ENCODE measurements around the gene R3HDM2.

Gene R3HDM2

DNA sequence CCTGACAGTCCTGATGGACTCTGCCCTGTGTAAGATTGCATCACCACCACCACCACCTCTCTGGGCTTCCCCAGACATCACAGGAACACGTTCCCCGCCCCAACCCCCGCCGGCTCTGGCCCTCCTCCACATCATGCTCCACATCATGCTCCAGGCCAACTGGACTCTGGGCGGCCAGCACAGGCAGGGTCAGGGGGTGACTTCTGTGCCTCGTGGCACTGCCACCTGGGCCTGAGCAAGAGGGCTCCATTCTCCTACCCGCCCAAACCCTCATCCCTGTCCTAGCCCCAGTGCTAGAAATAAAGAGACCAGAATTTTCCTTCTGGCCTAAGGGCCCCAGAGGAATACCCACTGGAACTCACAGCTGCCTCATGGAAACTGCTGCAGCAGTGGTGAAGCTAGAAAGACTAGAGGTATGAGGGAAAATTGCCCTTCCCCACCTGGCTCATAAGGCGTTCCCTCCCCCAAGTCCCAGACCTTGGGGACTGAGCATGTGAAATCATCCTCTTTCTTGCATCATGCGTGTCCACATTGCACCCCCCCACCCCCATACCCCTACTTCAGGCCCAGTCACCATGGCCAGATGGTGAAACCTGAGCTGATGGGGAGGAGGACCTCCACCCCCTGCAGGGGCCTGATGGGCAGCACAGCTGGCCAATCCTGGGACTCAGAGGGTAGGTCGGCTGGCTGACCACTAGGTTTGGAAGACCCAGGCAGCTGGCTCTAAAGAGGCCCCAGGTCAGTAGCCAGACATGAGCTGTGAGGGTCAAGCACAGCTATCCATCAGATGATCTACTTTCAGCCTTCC is 23.9 kb upstream of the R3HDM2 start, which contains the start of gene INHBE:
Gene INHBE, plus strand, starts transcription at position 742 of the 808 bp plus-strand sequence. CDS start 230 bp downstream, outside the sequence.
- TF ChIP-seq, protein P1, sequence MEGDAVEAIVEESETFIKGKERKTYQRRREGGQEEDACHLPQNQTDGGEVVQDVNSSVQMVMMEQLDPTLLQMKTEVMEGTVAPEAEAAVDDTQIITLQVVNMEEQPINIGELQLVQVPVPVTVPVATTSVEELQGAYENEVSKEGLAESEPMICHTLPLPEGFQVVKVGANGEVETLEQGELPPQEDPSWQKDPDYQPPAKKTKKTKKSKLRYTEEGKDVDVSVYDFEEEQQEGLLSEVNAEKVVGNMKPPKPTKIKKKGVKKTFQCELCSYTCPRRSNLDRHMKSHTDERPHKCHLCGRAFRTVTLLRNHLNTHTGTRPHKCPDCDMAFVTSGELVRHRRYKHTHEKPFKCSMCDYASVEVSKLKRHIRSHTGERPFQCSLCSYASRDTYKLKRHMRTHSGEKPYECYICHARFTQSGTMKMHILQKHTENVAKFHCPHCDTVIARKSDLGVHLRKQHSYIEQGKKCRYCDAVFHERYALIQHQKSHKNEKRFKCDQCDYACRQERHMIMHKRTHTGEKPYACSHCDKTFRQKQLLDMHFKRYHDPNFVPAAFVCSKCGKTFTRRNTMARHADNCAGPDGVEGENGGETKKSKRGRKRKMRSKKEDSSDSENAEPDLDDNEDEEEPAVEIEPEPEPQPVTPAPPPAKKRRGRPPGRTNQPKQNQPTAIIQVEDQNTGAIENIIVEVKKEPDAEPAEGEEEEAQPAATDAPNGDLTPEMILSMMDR (IDR thresholded peaks at IDR 0.05), result no peak

DNA sequence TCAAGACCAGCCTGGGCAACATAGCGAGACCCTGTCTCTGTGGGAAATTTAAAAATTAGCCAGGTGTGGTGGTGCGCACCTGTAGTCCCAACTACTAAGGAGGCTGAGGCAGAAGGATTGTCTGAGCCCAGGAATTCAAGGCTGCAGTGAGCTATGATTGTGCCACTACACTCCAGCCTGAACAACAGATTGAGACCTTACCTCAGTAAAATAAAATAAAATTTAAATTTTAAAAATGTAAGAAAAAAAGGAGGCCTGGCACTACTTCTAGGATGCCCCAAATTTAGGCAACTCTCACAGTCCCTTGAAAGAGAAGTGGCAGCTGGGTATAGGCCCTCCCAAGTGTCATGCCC is 23.3 kb upstream of the R3HDM2 start:
- TF ChIP-seq, protein P1 (IDR thresholded peaks at IDR 0.05), result no peak

DNA sequence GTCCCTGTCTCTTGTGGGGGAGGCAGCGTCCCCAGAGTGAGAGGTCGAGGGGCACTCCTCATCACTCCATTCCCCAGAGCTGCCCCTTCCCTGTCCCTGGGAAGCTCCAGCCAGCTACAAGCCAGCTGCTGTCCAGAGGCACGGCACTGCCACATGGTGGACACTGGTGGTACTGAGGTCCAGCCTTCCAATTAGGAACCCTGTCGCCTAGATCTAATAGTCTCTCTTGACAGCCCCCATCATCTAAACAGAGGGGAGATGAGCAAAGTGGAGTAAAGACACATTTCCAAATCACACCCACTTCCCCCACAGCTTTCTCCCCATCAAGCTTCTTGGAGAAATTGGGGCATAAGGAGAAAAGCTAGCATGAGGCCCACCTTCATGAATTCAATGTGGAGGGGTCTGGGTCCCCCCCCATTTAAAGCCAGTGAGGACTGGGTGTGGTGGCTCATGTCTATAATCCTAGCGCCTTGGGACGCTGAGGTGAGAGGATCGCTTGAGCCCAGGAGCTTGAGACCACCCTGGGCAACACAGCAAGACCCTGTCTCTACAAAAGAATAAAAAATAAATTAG is 22.2 kb upstream of the R3HDM2 start:
- TF ChIP-seq, protein P1 (IDR thresholded peaks at IDR 0.05), result peak; percentile 93

DNA sequence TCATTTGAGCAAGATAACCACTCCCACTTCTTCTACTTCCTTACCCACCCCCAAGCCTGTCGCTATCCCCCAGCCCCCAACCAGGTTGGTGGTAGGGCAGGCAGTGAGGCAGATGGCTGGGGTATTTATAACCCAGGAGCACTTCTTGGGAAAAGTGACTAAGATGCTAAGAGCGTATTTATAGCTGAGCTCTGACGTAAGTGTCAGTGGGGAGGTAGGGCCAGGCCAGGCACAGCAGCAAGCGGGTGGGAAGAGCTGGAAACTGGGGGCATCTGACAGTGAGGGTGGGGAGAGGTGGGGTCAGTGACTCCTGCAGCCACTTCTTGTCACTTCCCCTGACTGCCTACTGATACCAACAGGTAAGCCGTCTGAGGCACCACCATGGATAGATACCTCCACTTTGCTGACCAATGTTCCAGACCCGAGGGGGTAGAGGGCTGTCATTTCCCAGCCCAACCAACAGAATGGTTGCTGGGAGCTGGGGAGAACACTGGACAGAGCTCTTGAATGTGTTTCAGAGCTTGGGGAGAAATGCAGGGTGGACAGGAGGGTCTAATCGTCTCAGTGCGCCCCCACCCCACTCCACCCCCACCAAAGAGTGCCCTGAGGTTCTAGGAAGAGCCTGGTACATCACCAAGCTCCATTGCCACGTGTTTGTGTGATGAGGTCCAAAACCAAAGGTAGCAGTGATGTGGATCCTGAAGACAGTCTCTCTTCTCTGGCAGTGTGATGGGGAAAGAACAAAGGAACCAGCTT is 21.5 kb upstream of the R3HDM2 start:
- TF ChIP-seq, protein P1 (IDR thresholded peaks at IDR 0.05), result no peak

DNA sequence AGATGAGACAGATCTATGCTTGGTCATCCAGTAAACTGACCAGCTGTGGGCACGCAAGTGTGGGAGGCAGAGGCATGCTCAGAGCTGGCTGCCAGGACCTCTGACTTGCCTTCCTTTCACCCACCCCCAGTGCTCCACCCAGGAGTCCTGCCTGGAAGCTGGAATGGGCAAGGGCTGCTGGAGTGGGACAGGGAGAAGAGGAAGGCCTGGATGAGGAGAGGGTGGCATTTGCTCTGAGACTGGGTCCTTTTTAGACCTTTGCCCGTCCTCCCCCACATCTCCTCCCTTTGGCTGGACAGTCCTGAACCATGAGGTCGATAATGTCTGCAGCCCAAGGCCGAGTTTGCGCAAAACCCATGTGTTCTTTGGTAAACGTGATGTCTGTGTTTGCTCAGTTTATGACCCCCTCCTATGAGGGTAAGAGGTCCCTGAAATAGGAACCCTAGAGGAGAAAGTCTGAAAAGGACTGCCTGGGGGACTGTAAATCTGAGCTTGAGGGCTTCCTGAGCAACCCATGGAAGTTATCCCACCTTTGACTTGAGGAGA is 20.5 kb upstream of the R3HDM2 start:
- TF ChIP-seq, protein P1 (IDR thresholded peaks at IDR 0.05), result no peak

DNA sequence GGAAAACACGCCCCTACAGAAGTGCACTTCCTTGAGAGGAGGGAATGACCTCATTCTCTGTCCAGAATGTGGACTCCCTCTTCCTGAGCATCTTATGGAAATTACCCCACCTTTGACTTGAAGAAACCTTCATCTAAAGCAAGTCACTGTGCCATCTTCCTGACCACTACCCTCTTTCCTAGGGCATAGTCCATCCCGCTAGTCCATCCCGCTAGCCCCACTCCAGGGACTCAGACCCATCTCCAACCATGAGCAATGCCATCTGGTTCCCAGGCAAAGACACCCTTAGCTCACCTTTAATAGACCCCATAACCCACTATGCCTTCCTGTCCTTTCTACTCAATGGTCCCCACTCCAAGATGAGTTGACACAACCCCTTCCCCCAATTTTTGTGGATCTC is 19.2 kb upstream of the R3HDM2 start:
- TF ChIP-seq, protein P1 (IDR thresholded peaks at IDR 0.05), result no peak

DNA sequence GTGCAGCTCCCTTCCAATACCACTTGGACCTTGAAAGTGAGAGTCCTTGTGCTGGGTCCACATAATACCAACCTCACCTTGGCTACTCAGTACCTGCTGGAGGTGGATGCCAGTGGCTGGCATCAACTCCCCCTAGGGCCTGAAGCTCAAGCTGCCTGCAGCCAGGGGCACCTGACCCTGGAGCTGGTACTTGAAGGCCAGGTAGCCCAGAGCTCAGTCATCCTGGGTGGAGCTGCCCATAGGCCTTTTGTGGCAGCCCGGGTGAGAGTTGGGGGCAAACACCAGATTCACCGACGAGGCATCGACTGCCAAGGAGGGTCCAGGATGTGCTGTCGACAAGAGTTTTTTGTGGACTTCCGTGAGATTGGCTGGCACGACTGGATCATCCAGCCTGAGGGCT is 18.5 kb upstream of the R3HDM2 start:
- TF ChIP-seq, protein P1 (IDR thresholded peaks at IDR 0.05), result no peak
